ENCODE data around the gene ZNF544. TPM values are rescaled to one million over a fixed set of nuclear protein-coding genes. Genes with fewer than 3 reads are reported as not detected.

The ZNF544 gene
- total RNA-seq, 4 donors from 2014 or later: 3.8 to 9.5 (median 6.0) TPM

- H3K9me3 ChIP-seq: peaks cover 18 to 79% (median 48%) of the 10 kb centered on the region in 3 donors
- H3K27ac ChIP-seq: peak overlapping the region; percentile 92 to 99 (median 98)
- peaks cover 0 to 5% of the 10 kb centered on the region in 2 donors for H3K4me1 ChIP-seq
- H3K4me3 ChIP-seq: peak overlapping the region; percentile 82 to 94 (median 92)
- ATAC-seq (no peak), DNase-seq (no peak)
- no peak for TF ChIP-seq CTCF (IDR thresholded peaks at IDR 0.05 in 4 of 5, conservative IDR thresholded peaks at IDR 0.05 in 1 of 5)
- TF ChIP-seq POLR2A (IDR thresholded peaks at IDR 0.05): no peak
- H3K36me3 ChIP-seq: peaks cover 24 to 77% of the 10 kb centered on the region in 2 donors
- no peaks in the 10 kb centered on the region for H3K27me3 ChIP-seq
- intact Hi-C loops (cut with DNase I; ENCODE audit: low total_unique reads): loop anchor here (1.0 to 10.0 kb wide), 7 partner anchors 45 to 1617 kb away; partner anchors contain the start of genes ERVK3-1, ZNF132, ZNF470 and ZNF544
- in situ Hi-C loops (cut with MboI; ENCODE audit: low sequenced_read_pairs in 4 of 4): no loop called here
Measured at GRCh38 chr19:58183817-58184215, 44.9 kb upstream of the ZNF544 start.

- no peak for DNase-seq
- no peak overlapping the region for H3K27ac ChIP-seq
- peaks cover 15 to 99% of the 10 kb centered on the region in 2 donors for H3K36me3 ChIP-seq
- intact Hi-C loops (cut with DNase I; ENCODE audit: low total_unique reads) (no loop called here), in situ Hi-C loops (cut with MboI; ENCODE audit: low sequenced_read_pairs in 4 of 4) (no loop called here)
- H3K4me1 ChIP-seq: no peaks in the 10 kb centered on the region
- ATAC-seq: no peak
- no peak for TF ChIP-seq POLR2A (IDR thresholded peaks at IDR 0.05)
- TF ChIP-seq CTCF (IDR thresholded peaks at IDR 0.05 in 4 of 5, conservative IDR thresholded peaks at IDR 0.05 in 1 of 5): no peak
- H3K9me3 ChIP-seq: peaks cover 41 to 97% (median 88%) of the 10 kb centered on the region in 3 donors
- H3K4me3 ChIP-seq: peak overlapping the region in 1 of 4 donors; percentile 23
- H3K27me3 ChIP-seq: no peaks in the 10 kb centered on the region
Measured at GRCh38 chr19:58196901-58197616, 31.7 kb upstream of the ZNF544 start.

- no peak for TF ChIP-seq CTCF (IDR thresholded peaks at IDR 0.05 in 4 of 5, conservative IDR thresholded peaks at IDR 0.05 in 1 of 5)
- TF ChIP-seq POLR2A (IDR thresholded peaks at IDR 0.05): no peak
- peaks cover 0 to 3% (median 0%) of the 10 kb centered on the region in 3 donors for H3K27me3 ChIP-seq
- H3K4me1 ChIP-seq: no peaks in the 10 kb centered on the region
- ATAC-seq (no peak), DNase-seq (no peak)
- peaks cover 51 to 97% (median 93%) of the 10 kb centered on the region in 3 donors for H3K9me3 ChIP-seq
- intact Hi-C loops (cut with DNase I; ENCODE audit: low total_unique reads): no loop called here
- H3K27ac ChIP-seq: no peak overlapping the region
- no peak overlapping the region for H3K4me3 ChIP-seq
- in situ Hi-C loops (cut with MboI; ENCODE audit: low sequenced_read_pairs in 4 of 4): no loop called here
- peaks cover 30 to 95% of the 10 kb centered on the region in 2 donors for H3K36me3 ChIP-seq
Measured at GRCh38 chr19:58203814-58204475, 24.8 kb upstream of the ZNF544 start.

GRCh38 chr19:58204566-58204965 is 24.1 kb upstream of the ZNF544 start:
- peak overlapping the region in 1 of 4 donors; percentile 20 for H3K4me3 ChIP-seq
- in situ Hi-C loops (cut with MboI; ENCODE audit: low sequenced_read_pairs in 4 of 4): no loop called here
- ATAC-seq (no peak), DNase-seq (no peak)
- peaks cover 55 to 97% (median 93%) of the 10 kb centered on the region in 3 donors for H3K9me3 ChIP-seq
- no peaks in the 10 kb centered on the region for H3K4me1 ChIP-seq
- peaks cover 34 to 95% of the 10 kb centered on the region in 2 donors for H3K36me3 ChIP-seq
- intact Hi-C loops (cut with DNase I; ENCODE audit: low total_unique reads): no loop called here
- peaks cover 0 to 3% (median 0%) of the 10 kb centered on the region in 3 donors for H3K27me3 ChIP-seq
- TF ChIP-seq POLR2A (IDR thresholded peaks at IDR 0.05): no peak
- TF ChIP-seq CTCF (IDR thresholded peaks at IDR 0.05 in 4 of 5, conservative IDR thresholded peaks at IDR 0.05 in 1 of 5): no peak
- no peak overlapping the region for H3K27ac ChIP-seq

Measured in gastrocnemius medialis (tissue), 4 donors.